Endothelial cell (in vitro differentiated cells): Measurements from ENCODE around the gene FMN1. TPM values are rescaled to one million over a fixed set of nuclear protein-coding genes. Genes with fewer than 3 reads are reported as not detected.

Experiments
- DNase-seq: peaks from one replicate; pipeline ENCODE4 v3.0.0; 2021; ENCODE audit warnings: low spot score
- H3K27ac Mint-ChIP-seq: one replicate; pipeline ENCODE4 v1.8.0; 2021; ENCODE audit warnings: mixed read lengths, inconsistent platforms; ENCODE audit not compliant: unreplicated experiment
- H3K27me3 Mint-ChIP-seq: one replicate; pipeline ENCODE4 v1.8.0; 2021; ENCODE audit warnings: mild to moderate bottlenecking, moderate library complexity, mixed read lengths, inconsistent platforms; ENCODE audit not compliant: unreplicated experiment
- H3K36me3 Mint-ChIP-seq: one replicate; pipeline ENCODE4 v1.8.0; 2021; ENCODE audit warnings: mild to moderate bottlenecking, low read depth, mixed read lengths, inconsistent platforms; ENCODE audit not compliant: unreplicated experiment
- H3K4me1 Mint-ChIP-seq: one replicate; pipeline ENCODE4 v1.8.0; 2021; ENCODE audit warnings: mild to moderate bottlenecking, mixed read lengths, inconsistent platforms; ENCODE audit not compliant: unreplicated experiment
- H3K4me3 Mint-ChIP-seq: one replicate; pipeline ENCODE4 v1.8.0; 2021; ENCODE audit warnings: mild to moderate bottlenecking, mixed read lengths, inconsistent platforms; ENCODE audit not compliant: unreplicated experiment
- H3K9me3 Mint-ChIP-seq: one replicate; pipeline ENCODE4 v1.8.0; 2021; ENCODE audit warnings: mixed read lengths, inconsistent platforms; ENCODE audit not compliant: unreplicated experiment
- CTCF ChIP-seq: fragments of 200-600 bp; sonication (generic); IDR thresholded peaks from one replicate; pipeline ENCODE4 v1.5.0; 2021; ENCODE audit warnings: antibody characterized with exemption; ENCODE audit not compliant: unreplicated experiment
- total RNA-seq: library from RNA; stranded (reverse); fragmentation: NEBNext Ultra II Directional; extraction: Animal tissue kit (Norgen Biotek cat#: 25700); gene quantifications from one replicate; pipeline ENCODE4 v1.2.1, GENCODE V29; 2021; ENCODE audit not compliant: unreplicated experiment

Gene FMN1
- total RNA-seq, 1 donor from 2014 or later = 1.3 TPM

- Mint-ChIP-seq H3K36me3 (no peaks in the 10 kb centered on the region), H3K4me3 (no peak overlapping the region), H3K27me3 (peaks cover 5% of the 10 kb centered on the region), H3K9me3 (no peaks in the 10 kb centered on the region), H3K27ac (no peak overlapping the region), H3K4me1 (no peaks in the 10 kb centered on the region)
- no peak for TF ChIP-seq CTCF
- no peak for DNase-seq
Measured at GRCh38 chr15:32966512-32966911, 228.0 kb downstream of the FMN1 start.

- Mint-ChIP-seq H3K36me3 (no peaks in the 10 kb centered on the region), H3K27ac (no peak overlapping the region), H3K27me3 (peaks cover 5% of the 10 kb centered on the region), H3K9me3 (no peaks in the 10 kb centered on the region), H3K4me3 (no peak overlapping the region), H3K4me1 (no peaks in the 10 kb centered on the region)
- DNase-seq = no peak
- no peak for TF ChIP-seq CTCF
Measured at GRCh38 chr15:32965897-32966296, 228.6 kb downstream of the FMN1 start.

- no peak for DNase-seq
- Mint-ChIP-seq H3K4me1 (no peaks in the 10 kb centered on the region), H3K36me3 (no peaks in the 10 kb centered on the region), H3K4me3 (no peak overlapping the region), H3K27me3 (no peaks in the 10 kb centered on the region), H3K27ac (no peak overlapping the region), H3K9me3 (no peaks in the 10 kb centered on the region)
- no peak for TF ChIP-seq CTCF
Measured at GRCh38 chr15:32959077-32959476, 235.4 kb downstream of the FMN1 start.

- Mint-ChIP-seq H3K9me3 (no peaks in the 10 kb centered on the region), H3K4me3 (no peak overlapping the region), H3K27ac (no peak overlapping the region), H3K36me3 (no peaks in the 10 kb centered on the region), H3K27me3 (no peaks in the 10 kb centered on the region), H3K4me1 (peaks cover 5% of the 10 kb centered on the region)
- TF ChIP-seq CTCF = no peak
- no peak for DNase-seq
Measured at GRCh38 chr15:32957219-32957618, 237.3 kb downstream of the FMN1 start.

- H3K36me3 Mint-ChIP-seq = no peaks in the 10 kb centered on the region
- no peaks in the 10 kb centered on the region for H3K9me3 Mint-ChIP-seq
- DNase-seq = no peak
- no peaks in the 10 kb centered on the region for H3K27me3 Mint-ChIP-seq
- H3K4me3 Mint-ChIP-seq = no peak overlapping the region
- H3K4me1 Mint-ChIP-seq = peaks cover 5% of the 10 kb centered on the region
- TF ChIP-seq CTCF = no peak
- no peak overlapping the region for H3K27ac Mint-ChIP-seq
Measured at GRCh38 chr15:32956711-32957110, 237.8 kb downstream of the FMN1 start.
